ENCODE data around the gene TNFRSF14.
A peak's percentile ranks its signal among the peaks of the same experiment; 100 is the strongest.

The TNFRSF14 gene

DNA sequence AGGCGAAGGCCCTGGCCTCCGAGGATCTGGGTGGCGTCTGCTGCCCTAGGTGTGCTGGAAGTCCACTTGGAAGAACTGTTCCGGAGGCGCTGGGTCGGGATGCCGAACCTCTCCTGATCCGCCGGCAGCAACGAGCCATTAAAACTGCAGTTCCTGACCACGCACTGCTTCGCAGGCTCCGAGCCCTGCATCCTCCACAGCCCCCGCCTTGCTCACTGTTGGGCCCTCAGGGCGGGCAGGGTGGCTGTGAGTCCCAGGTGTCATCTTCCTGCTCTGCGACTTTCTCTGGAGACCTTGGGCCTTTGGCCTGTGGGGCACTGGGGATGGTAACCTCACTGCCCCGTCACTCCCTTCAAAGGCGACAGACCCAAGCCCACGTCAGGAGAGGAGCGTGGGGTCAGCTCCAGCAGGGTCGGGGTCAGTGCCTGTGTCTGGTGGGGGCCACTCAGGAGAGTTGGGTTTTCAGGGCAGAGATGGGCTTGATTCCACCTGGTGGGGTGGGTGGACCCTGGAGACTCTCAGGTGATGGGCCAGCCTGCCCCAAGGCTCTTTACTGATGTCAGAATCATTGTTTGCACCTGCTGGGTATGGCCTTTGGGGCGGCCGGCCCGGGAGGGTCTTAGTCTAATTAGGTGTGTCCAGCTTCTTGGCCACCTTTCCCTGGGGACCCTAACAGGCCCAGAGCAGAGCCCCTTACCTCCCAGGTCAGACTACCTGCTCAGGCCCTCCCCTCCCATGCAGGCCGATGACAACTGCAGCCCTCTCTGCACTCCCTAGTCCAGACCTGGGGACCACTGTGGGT is 33.5 kb downstream of the TNFRSF14 start:
- DNase-seq: no peak

DNA sequence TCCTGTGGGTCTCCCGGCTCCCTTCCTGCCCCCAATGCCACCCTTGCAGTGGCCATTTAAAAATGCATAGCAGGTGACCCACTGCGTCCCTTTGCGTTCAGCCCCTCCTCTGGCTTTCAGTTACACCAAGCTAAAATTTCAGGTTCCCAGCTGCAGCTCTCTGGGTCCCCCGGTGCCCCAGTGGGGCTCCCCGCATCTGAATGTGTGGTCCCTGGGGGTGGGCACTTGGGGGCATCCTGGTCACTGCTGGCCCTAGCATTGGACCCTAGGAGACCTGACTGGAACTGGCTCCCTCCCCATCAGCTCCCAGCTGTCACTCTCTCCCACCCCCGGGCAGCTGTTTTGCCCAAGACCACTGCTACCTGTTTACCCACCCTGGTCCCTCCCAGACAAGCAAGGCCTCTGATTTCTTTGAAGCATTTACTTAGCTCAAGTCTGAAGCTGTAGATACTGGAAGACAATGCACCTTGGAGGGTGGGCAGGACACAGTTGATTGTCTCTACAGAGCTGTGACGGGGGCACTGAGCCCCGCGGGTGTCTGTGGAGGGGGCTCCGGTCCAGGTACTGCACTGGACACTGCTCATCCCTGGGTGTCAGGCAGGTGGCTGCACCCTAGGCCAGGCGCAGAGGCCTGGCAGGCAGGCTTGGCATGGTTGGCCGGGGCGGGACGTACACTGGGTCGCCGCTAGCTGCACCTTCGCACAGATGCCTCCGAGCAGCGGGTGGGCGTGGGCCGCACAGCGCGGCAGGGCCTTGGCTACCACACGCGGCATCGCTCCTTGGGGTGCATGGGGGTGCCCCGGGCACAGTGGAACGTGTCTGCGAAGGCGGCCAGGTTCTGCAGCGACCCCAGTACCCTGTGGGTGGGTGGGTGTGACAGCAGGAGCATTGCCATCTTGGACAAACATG is 34.3 kb downstream of the TNFRSF14 start:
- no peak for DNase-seq

DNA sequence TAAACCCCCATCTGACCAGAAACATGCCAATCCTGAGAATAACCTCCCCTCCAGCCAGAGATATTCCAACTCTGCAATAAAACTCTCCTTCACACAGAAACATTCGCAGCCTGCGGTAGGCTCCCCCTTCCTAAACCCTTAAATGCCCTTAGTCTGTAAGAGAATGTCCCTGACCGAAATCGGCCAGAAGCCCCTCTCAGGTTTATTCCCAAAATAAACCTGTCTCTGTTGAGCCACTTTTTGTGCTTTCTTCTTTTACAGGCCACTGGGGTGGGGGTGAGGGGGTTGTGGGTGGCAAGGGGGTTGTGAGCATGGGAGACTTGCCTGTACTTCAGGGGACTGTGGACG is 35.0 kb downstream of the TNFRSF14 start:
- DNase-seq: no peak

DNA sequence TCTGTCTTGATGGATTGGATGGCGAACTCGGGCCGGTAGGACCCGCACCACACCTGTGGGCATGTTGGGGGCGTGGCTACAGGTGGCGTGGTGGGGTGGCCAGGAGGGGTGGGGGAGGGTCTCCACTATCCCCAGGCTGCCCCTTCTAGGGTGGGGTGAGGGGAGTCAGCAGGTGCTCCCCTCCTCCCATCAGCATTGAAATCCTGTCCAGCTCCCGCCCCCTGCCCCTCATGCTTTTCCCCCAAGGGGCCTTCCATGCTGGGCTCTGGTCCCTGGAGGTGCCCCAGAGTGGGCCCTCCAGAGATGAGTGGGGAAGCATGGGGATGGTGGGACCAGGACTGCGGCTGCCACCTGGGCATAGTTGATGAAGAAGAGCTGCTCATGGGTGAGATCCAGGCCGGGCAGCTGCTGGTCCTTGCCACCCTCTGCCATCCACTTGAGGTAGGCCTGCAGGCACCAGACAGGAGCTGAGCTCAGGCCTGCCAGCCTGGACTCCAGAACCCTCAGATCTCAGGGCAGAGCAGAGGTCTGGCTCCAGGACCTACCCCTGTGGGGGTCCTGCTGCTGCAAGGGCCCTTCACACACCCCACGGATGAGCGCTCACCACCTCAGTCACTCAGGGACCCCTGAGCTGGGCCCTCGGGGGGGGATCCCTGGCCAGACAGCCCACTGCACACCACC is 35.5 kb downstream of the TNFRSF14 start:
- DNase-seq: no peak

DNA sequence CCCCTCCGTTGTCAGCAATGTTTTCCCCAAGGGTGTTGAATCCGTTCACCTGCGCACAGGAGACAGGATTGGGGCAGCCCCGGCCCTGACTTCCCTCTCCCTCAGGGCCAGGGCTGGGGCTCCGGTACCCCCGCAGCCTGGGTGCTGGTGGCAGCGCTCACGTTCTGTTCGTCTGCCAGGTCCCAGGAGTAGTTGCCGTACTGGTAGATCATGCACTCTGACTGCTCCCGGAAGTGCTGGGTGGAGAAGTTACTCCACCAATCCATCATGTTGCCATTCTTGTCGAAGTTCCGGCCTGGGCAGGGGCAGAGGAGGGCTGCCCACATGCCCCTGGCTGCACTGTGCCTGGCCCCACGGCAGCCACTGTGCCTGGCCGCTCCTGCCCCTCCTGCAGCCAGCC is 36.5 kb downstream of the TNFRSF14 start:
- no peak for DNase-seq

DNA sequence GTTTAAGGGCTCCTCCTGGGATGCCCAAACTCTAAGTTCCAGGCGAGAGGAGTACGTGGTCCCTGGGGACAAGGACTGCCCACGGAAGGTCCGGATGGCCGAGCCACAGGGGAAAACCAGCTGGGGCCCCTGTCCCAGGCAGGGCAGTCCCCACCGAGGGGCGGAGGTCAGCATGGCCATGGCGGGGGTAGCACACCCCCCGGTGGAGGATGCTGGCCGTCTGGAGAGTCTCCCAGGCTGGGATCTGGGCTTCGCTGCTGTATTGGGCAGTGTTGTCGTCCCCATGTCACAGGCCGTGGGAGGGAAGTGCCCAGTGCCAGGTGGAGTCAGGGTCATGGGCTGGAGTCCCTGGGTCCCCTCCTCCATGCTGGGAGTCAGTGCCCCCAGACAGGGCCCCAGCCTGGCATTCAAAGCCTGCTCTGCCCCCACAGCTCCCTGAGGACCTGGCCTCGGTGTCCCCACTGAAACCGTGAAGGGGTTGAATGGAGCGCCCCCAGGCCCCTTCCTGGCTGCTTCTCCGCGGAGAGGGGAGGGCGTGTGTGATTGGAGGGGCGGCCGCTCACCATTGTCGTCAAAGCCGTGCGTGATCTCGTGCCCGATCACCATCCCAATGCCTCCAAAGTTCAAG is 37.2 kb downstream of the TNFRSF14 start:
- no peak for DNase-seq

DNA sequence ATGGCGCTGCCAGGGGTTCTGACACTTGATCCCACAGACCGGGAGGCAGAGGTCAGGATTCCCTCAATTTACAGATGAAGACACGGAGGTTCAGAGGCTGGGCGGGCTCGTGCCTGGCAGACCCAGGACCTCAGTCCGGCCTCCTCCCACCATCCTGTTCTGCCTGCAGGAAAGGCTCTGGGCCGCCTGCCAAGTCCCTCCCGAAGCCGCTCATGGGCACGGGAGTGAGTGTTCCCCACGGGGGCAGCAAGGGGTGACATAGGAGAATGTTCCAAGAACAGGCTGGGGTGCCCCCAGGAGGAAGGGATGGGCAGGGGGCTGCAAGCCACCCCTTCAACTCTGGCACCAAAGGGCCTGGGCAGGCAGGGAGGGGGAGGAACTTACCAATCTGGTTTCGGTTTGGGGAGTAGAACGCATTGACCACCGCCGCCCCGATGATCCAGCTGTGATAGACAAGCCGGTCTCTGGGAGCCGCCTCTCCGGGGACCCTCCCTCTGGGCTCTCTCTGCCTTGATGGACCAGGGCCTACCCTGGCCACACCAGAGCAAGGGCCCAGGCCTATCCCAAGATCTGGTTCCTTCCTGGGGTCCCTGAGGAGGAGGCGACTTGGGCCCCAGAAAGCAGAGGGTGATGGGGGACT is 38.0 kb downstream of the TNFRSF14 start:
- peak; percentile 51 for DNase-seq

DNA sequence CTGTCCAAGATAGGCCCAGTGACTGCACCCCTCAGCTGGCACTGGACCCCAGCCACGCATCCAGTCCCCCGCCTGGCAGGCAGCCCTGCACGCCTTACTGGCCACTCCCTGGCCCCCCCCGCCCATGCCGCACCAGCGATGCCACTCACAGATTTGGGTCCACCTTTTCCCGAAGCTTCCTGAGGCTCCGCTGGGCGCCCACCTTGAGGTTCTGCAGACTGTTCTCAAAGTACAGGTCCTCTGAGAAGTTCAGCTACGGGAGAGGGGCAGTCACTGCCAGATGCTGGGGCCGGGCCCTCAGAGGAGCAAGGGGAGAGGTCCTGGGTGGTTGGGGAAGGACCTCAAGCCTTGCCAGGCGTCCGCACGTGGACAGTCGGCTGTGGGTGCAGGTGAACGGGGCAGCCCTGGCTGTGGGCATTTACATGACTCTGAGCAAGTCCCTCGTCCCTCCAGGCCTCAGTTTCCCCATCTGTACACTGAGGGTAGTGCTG is 38.5 kb downstream of the TNFRSF14 start:
- no peak for DNase-seq

DNA sequence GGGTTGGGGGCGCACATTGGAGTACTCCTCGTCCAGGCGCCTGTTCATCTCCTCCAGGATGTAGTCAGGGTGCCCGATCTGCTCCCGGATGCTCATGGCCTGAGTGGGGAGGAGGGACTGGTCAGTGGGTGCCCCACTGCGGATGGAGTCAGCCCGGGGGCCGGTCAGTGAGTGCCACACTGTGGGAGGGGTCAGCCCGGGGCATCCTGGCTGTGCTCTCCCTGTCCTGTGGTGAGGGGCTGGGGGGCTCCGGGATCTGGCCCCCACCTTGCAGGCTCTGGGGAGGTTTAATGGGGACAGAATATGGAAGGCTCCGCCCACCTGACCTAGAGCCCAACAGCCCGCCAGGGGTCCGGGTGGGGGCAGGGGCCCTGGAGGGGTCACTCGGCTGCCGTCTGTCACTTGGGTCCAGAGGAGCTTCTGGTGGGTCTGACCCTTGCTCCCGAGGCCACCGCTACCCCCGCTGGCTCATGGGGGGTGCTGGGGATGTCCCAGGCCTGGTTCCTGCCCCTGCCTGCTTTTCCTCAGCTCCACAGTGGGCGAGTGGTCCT is 39.2 kb downstream of the TNFRSF14 start:
- no peak for DNase-seq

DNA sequence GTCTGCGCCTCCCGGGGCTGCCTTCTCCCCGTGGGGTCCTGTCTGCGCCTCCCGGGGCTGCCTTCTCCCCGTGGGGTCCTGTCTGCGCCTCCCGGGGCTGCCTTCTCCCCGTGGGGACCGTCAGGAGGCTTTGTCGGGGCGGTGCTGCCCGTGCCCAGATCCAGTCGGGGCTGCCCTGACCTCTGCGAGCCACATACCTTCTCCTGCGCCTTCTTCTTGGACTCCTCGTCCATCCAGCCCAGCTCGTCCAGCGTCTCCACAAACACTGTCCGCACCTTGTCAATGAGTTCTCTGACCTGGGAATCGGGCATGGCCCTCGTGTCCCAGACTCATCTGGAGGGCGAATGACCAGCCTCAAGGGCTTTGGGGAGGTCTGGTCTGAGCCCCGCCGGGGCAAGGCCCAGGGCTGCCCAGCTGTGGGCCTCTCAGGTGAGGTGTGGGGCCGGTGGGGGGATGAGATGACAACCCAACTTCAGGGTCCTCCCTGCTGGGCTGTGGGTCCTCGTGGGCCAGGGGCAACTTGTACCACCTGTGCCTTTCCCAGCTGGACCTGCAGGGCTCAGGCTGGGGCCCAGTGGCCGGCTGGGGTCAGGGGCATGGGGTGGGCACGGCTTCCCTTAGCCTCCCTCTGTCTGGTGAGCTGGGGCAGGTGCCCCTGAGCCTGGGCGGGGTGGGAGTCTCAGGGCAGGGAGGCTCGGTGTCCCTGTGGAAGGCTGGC is 39.8 kb downstream of the TNFRSF14 start:
- DNase-seq: no peak

DNA sequence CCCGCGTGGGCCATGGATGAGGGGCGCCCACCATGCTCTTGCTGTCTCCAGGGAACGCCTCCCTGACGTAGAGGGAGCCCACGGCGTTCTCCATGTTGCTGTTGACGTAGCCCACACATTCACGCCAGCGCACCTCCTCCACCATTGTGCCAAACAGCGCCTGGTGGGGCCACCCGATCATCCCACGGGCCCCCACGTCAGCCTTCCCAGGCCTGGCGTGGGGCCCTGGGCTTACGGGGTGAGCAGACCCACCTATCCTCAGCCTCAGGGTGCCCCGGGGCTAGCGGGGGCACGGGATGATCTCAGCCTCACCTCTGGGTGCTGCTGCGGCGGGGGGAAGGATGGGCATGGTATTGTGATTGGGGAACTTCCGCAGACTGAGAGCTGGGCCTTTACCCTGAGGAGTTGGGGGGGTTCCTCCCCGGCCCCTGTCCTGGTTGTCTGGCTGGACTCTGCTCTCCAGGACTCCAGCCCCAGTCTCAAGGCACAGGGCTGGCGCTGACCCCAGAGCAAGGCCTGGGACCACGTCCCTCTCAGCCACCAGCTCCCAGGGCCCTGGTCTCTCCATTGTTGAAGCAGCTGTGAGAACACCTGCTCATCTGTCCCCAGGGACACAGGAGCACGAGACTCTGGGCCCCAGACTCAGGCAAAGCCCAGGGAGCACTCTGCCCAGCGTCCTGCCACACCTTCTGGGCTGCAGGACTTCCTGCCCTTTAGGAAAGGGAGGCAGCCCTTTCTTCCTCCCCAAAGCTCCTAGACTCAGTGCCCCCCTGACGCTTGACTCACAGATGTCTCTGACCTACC is 40.6 kb downstream of the TNFRSF14 start:
- peak; percentile 18 for DNase-seq

DNA sequence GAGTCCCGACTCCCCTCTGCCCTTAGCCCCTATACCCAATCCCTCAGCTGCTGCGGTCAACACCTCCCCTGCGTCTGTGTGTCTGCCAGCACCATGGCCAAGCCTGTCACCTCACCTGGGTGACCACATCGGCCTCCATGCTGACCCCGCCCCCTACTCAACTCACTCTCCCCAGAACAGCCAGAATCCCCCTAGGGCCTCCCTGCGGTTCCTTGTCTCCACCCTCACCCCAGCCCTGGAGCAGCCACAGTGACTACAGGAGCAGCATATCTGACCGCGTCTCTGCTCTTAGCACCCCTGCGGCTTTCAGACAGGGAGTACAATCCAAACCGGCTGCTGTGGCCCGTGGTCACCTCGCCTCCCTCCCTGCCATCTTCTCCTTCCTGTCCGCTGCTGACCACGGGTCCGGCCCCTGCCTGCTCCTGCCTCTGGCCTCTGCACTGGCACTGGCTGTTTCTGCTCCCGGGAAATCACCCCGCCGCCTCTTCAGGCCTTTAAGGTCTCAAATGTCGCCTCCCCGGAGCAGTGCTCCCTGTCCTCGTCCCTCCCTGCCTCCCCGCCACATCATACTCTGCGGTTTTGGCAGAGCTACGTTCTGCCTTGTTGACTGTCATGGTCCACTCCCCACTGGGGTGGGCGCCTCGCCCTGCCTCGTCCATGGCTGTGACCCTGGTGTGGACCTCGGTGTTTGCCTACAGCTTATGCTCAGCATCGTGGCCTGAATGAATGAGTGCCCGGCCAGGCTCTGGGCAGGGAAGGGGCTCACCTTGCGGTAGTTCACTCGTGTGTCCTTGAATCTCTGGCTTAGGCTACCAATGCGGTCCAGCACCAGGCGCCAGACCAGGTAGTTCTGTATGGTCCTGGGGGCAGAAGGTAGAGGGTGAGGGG is 41.5 kb downstream of the TNFRSF14 start:
- DNase-seq: no peak

DNA sequence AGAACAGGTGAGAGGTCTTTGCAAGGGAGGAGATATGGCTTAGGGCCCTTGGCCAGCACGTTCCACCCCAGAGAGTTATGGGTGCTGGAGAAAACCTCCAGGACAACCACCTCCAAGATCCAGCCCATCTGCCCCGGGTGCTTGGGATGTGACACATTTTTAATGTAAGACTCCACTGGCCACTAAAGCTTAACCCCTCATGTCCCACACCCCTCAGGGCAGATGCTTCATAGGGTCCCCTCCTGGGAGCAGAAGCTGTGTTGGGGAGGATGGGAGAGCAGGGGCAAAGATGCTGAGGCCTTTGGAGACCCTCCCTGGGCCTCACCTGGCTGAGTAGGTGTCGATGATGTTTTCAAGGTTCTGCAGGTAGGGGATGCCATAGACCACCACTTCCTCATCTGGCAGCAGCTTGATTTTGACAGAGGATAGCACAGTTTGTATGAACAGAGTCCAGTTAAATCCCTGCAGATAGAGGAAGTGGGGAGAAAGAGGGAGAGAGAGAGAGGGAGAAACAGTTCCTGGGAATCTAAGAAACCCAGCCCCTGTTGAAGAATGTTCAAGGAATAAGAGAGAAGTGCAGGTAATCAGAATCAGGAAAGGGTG is 42.3 kb downstream of the TNFRSF14 start:
- DNase-seq: no peak

DNA sequence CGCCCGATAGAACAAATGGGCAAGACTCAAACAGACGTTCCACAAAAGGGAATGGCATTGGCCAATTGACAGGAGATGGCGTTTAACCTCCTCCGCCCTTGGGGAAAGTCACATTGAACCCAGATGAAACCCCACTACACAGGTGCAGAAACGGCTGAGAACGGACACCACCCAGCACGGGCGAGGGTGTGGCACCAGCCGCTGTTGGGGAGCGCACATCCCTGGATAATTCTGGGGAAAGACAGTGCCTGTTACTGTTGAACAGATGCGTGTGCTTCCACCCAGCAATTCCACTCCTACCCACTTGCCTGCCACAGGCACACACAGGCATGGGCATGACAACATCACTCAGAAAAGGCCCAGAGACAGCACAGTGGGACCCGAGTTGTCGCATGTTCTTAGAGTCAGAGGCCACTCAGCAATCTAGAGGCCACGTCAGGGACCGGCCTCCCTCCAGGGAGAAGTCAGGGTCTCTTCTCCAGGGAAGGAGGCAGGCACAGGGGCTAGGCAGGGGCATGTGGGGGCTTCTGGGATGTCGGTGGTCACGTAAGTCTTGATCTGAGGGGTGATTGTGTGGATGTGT is 45.6 kb downstream of the TNFRSF14 start:
- no peak for DNase-seq

DNA sequence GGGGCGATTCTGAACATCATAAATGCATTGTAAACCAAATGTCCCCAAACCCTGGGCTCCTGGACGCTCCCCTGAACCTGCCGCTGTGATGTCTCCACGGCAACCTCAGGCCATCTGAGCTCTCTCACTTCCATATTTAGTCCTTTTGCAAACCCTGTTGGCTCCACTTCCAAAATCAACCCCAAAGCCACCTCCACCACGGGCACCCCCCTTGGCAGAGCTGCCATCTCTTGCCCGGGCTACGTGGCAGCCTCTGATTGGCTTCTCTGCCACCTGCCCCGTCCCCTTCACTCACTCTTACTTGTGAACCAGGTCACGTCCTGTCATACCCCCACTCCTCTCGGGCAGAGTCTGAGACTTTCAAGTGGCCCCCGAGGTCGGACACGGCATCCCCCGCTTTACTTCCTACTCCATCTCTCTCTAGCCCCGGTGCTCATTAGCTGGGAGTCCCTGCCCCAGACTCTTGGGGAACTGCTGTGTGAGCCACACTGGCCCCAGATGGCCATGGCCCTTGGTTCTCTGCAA is 46.2 kb downstream of the TNFRSF14 start:
- no peak for DNase-seq

DNA sequence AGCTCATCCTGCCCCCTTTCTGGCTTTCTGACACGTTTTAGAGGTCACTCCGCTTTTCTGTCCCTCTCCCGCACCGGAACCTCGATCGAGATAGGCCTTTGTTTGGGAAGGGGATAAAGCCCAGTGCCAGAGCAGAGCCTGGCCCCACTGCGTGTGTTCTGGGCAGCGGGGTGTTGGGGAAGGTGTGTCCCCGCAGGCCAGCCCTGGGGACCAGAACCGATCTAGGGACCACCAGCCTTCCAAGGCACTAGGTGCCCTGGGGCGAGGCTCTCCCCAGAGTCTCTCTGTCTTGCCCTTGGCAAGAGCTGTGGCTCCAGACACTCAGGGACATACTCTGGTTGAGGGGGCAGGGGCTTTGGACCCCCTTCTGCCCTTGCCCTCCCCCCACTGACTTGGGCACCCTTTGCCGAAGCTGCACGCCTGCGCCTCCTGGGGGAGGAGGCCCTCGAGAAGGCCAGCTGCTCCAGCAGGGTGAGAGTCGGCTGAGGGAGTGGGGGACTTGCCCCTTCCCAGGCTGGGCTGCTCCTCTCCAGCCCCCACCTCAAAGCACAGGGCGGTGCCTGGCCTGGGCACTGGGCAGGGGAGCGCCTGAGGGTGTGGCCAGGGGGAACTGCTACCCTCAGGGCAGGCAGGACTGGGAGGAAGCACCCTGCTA is 46.8 kb downstream of the TNFRSF14 start:
- DNase-seq: no peak

DNA sequence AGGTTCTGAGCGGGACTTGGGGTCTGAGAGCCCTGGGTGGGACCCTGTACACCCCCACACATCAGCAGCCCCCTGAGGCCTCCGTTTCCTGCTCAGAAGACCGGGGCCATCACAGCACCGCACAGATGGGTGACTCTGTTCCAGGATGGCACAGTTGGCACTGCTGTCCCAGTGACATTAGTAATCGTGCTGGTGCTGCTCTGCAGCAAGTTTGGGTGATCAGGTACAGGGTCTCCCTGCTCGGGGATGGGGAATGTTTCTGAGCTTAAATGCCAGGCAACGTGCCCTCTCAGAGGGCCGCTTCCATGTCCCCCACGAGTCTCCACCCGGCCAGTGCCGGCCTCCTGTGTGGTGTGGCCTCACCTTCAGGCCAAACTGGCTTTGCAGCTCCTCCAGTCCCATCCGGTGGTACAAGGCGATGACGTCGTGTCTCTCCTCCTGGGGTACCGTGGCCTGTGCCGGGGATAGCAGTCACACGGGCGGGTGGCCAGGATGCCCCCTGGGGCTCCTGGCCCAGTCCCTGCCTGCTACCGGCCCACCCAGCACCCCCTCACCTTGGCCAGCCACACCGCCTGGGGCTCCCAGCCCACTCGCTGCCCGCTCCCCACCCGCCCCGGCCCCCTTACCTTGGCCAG is 47.5 kb downstream of the TNFRSF14 start:
- DNase-seq: no peak
